ENCODE results near the gene EEF1AKMT2.

EEF1AKMT2 gene

GRCh38 chr10:124717041-124717757, 74.5 kb downstream of the EEF1AKMT2 start:
- intact Hi-C loops (cut with DNase I; ENCODE audit: low total_unique reads), result no loop called here
- no peaks in the 10 kb centered on the region for H3K9me3 ChIP-seq
- peaks cover 0 to 12% (median 5%) of the 10 kb centered on the region in 4 donors for H3K4me1 ChIP-seq
- no peak for DNase-seq
- TF ChIP-seq, protein P1, sequence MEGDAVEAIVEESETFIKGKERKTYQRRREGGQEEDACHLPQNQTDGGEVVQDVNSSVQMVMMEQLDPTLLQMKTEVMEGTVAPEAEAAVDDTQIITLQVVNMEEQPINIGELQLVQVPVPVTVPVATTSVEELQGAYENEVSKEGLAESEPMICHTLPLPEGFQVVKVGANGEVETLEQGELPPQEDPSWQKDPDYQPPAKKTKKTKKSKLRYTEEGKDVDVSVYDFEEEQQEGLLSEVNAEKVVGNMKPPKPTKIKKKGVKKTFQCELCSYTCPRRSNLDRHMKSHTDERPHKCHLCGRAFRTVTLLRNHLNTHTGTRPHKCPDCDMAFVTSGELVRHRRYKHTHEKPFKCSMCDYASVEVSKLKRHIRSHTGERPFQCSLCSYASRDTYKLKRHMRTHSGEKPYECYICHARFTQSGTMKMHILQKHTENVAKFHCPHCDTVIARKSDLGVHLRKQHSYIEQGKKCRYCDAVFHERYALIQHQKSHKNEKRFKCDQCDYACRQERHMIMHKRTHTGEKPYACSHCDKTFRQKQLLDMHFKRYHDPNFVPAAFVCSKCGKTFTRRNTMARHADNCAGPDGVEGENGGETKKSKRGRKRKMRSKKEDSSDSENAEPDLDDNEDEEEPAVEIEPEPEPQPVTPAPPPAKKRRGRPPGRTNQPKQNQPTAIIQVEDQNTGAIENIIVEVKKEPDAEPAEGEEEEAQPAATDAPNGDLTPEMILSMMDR (IDR thresholded peaks at IDR 0.05), result no peak
- H3K27ac ChIP-seq, result no peak overlapping the region
- no peaks in the 10 kb centered on the region for H3K36me3 ChIP-seq
- H3K27me3 ChIP-seq, result no peaks in the 10 kb centered on the region
- no peak overlapping the region for H3K4me3 ChIP-seq

DNA sequence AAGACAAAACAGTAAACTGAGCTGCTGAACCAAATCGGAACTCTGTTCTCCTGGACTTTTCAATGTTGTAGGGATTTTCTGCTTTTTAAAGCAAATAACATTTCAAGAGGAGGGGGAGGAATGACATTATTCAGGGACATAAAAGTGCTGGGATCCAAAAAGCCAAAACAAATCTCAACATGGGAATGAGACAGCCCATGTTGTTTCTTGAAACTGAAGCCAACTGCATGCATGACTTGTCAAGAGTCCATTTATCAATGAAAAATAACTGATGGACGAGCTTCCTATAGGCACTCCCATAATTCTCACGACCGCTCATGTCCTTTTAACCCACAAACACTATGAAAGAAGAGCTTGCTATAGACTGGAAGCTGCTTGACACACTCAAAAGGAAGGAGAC, 75.3 kb downstream of the EEF1AKMT2 start:
- TF ChIP-seq, protein P1 (IDR thresholded peaks at IDR 0.05), result no peak
- H3K27ac ChIP-seq, result no peak overlapping the region
- H3K27me3 ChIP-seq, result no peaks in the 10 kb centered on the region
- H3K4me1 ChIP-seq, result peaks cover 0 to 12% (median 4%) of the 10 kb centered on the region in 4 donors
- H3K36me3 ChIP-seq, result no peaks in the 10 kb centered on the region
- intact Hi-C loops (cut with DNase I; ENCODE audit: low total_unique reads), result no loop called here
- no peak overlapping the region for H3K4me3 ChIP-seq
- DNase-seq, result no peak
- H3K9me3 ChIP-seq, result no peaks in the 10 kb centered on the region

DNA sequence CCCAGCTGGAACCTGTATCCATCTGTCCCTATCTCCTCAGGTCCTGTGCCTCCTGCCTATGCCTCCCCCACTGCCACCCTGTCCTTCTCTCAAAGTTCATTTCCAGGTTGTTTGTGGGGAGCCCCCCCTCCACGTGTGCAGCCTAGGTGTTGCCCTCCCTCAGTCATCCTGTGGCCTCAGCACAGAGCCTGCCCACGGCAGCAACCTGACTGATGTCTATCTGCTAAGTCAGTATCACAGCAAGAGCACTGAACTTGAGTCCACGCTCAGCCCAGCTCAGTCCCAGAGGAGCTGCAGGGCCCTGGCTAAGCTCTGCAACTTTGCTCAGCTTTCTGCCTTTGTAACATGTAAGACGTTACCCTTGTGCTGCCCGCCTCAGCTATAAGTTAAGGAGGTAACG, 76.2 kb downstream of the EEF1AKMT2 start:
- intact Hi-C loops (cut with DNase I; ENCODE audit: low total_unique reads), result no loop called here
- TF ChIP-seq, protein P1 (IDR thresholded peaks at IDR 0.05), result no peak
- H3K4me3 ChIP-seq, result no peak overlapping the region
- H3K36me3 ChIP-seq, result no peaks in the 10 kb centered on the region
- no peaks in the 10 kb centered on the region for H3K27me3 ChIP-seq
- no peaks in the 10 kb centered on the region for H3K9me3 ChIP-seq
- DNase-seq, result no peak
- H3K27ac ChIP-seq, result no peak overlapping the region
- peaks cover 0 to 12% (median 4%) of the 10 kb centered on the region in 4 donors for H3K4me1 ChIP-seq

- no peak overlapping the region for H3K4me3 ChIP-seq
- intact Hi-C loops (cut with DNase I; ENCODE audit: low total_unique reads), result no loop called here
- H3K27ac ChIP-seq, result no peak overlapping the region
- DNase-seq, result no peak
- H3K9me3 ChIP-seq, result no peaks in the 10 kb centered on the region
- H3K36me3 ChIP-seq, result no peaks in the 10 kb centered on the region
- TF ChIP-seq, protein P1 (IDR thresholded peaks at IDR 0.05), result no peak
- no peaks in the 10 kb centered on the region for H3K27me3 ChIP-seq
- peaks cover 0 to 28% (median 8%) of the 10 kb centered on the region in 4 donors for H3K4me1 ChIP-seq
Observed at GRCh38 chr10:124713679-124714255, 77.9 kb downstream of the EEF1AKMT2 start.

DNA sequence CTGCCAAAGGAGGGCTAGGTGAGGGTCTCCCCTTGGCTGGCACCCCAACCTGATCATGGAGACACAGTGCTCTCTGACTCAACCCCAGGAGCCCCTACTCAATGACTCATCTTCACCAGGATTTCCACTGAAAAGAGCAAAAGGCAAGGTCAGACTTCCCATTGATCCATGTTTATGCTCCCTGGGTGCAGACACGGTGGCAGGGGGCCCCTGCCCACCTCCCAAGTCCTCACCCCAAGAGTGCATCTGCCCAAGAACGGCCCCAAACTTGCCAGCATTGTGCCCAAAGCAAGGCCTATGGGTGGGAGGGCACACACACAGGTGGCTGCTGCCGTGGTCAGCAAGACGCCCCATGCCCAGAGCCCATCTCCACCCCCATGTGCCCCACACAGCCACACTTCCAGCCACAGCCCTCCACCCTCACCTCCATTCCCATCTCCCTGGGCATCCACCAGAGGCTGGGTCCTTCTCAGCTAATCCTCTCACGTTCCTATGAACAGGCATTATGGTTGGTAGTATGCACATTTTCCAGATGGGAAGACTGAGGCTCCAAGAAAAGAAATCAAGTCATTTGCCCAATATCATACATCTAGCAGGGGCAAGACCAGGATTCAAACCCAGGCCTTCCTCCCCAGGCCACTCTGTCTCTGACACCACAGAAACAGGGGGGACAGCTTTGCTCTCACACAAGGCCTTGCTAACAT, 78.8 kb downstream of the EEF1AKMT2 start:
- intact Hi-C loops (cut with DNase I; ENCODE audit: low total_unique reads), result no loop called here
- Histone ChIP-seq H3K36me3 (no peaks in the 10 kb centered on the region), H3K4me1 (peaks cover 0 to 26% (median 9%) of the 10 kb centered on the region in 4 donors)

More for the DNA sequence above, 78.8 kb downstream of the EEF1AKMT2 start:
- Histone ChIP-seq H3K9me3 (no peaks in the 10 kb centered on the region), H3K27me3 (no peaks in the 10 kb centered on the region), H3K4me3 (no peak overlapping the region), H3K27ac (no peak overlapping the region)
- TF ChIP-seq, protein P1 (IDR thresholded peaks at IDR 0.05), result no peak
- DNase-seq, result no peak

Data from tibial artery (tissue), 4 donors.